Caco-2 (cell line): ENCODE data around the gene NOX5. TPM values are rescaled to one million over a fixed set of nuclear protein-coding genes. Genes with fewer than 3 reads are reported as not detected.

Experiments used
- BruUV-seq: library from RNA; stranded (reverse); fragments of 400-500 nt; replicated peaks from 2 replicates; lab custom pipeline; 2021; lab: Mats Ljungman, UMichigan
- CTCF ChIA-PET: fragments of 300-600 bp; sonication (Branson Sonifier 250); formaldehyde crosslinking; loops from one replicate; lab custom pipeline; 2022; ENCODE audit warnings: antibody characterized with exemption; lab: Charles Lee
- POLR2A ChIA-PET: fragments of 300-600 bp; sonication (Branson Sonifier 250); formaldehyde crosslinking; loops from one replicate; lab custom pipeline; 2022; ENCODE audit warnings: antibody characterized with exemption; lab: Charles Lee
- DNase-seq, 2 experiments: peaks; one replicate each; pipeline versions ENCODE4 v3.0.0 to v3.0.0-alpha.2; 2020 to 2022
- H3K27me3 ChIP-seq: replicated peaks from 2 replicates; pipeline ENCODE4 v1.6.0; 2011; ENCODE audit warnings: low read length; ENCODE audit not compliant: control insufficient read depth, insufficient read depth
- H3K36me3 ChIP-seq: 2 replicates; pipeline ENCODE4 v1.5.1; 2011; ENCODE audit warnings: low read length; ENCODE audit not compliant: control insufficient read depth, insufficient read depth
- H3K4me1 ChIP-seq: fragments of 250-450 bp; sonication (Bioruptor Pico); 2 replicates; pipeline ENCODE4 v1.5.1; 2020; ENCODE audit warnings: mild to moderate bottlenecking
- H3K4me3 ChIP-seq: 2 replicates; pipeline ENCODE4 v1.5.1; 2011; ENCODE audit warnings: low read depth, mild to moderate bottlenecking, control low read depth, low read length
- H3K9me3 ChIP-seq: fragments of 250-450 bp; sonication (Bioruptor Pico); 2 replicates; pipeline ENCODE4 v1.5.1; 2020; ENCODE audit warnings: mild to moderate bottlenecking, moderate library complexity
- H3K27ac Mint-ChIP-seq: one replicate; pipeline ENCODE4 v1.8.0; 2022; ENCODE audit warnings: mixed read lengths; ENCODE audit not compliant: unreplicated experiment
- H3K27me3 Mint-ChIP-seq: one replicate; pipeline ENCODE4 v1.8.0; 2022; ENCODE audit warnings: mixed read lengths; ENCODE audit not compliant: insufficient read depth, unreplicated experiment
- H3K36me3 Mint-ChIP-seq: one replicate; pipeline ENCODE4 v1.8.0; 2022; ENCODE audit warnings: mild to moderate bottlenecking, mixed read lengths; ENCODE audit not compliant: insufficient read depth, unreplicated experiment
- H3K4me1 Mint-ChIP-seq: one replicate; pipeline ENCODE4 v1.8.0; 2022; ENCODE audit warnings: low read depth, mixed read lengths; ENCODE audit not compliant: unreplicated experiment
- H3K4me3 Mint-ChIP-seq: one replicate; pipeline ENCODE4 v1.8.0; 2022; ENCODE audit warnings: mild to moderate bottlenecking, moderate library complexity, mixed read lengths; ENCODE audit not compliant: unreplicated experiment
- H3K9me3 Mint-ChIP-seq: one replicate; pipeline ENCODE4 v1.8.0; 2022; ENCODE audit warnings: mixed read lengths; ENCODE audit not compliant: unreplicated experiment
- CTCF ChIP-seq, 2 experiments: fragments of 200-600 bp in 1 of 2; IDR thresholded peaks; 1 replicate in 1 of 2; 2 replicates in 1 of 2; pipeline versions ENCODE4 v1.5.1 to v1.8.0; 2011 to 2022; ENCODE audit warnings: antibody characterized with exemption in 1 of 2, control low read depth in 1 of 2, inconsistent platforms in 1 of 2, low read depth in 1 of 2, low read length in 1 of 2, mild to moderate bottlenecking in 1 of 2, moderate library complexity in 1 of 2; ENCODE audit not compliant: insufficient read depth in 1 of 2, severe bottlenecking in 1 of 2, unreplicated experiment in 1 of 2
- intact Hi-C: fragments of 100-400 bp; cut with micrococcal nuclease; formaldehyde crosslinking; loops from one replicate; pipeline ENCODE4 v1.10.0; 2022; ENCODE audit not compliant: unreplicated experiment
- total RNA-seq: library from RNA; stranded (reverse); gene quantifications from 2 replicates; pipeline ENCODE4 v1.2.3, GENCODE V29; 2022

Gene NOX5
- total RNA-seq, 1 experiment from 2014 or later: 0.05 TPM

- Histone ChIP-seq H3K4me3 (no peak overlapping the region), H3K27me3 (no peaks in the 10 kb centered on the region), H3K36me3 (no peaks in the 10 kb centered on the region), H3K9me3 (no peaks in the 10 kb centered on the region), H3K4me1 (no peaks in the 10 kb centered on the region)
- Mint-ChIP-seq H3K27ac (no peak overlapping the region), H3K27me3 (no peaks in the 10 kb centered on the region), H3K4me3 (no peak overlapping the region), H3K9me3 (no peaks in the 10 kb centered on the region), H3K4me1 (no peaks in the 10 kb centered on the region), H3K36me3 (no peaks in the 10 kb centered on the region)
- intact Hi-C loops: no loop called here
- CTCF ChIA-PET: no interaction called here
- POLR2A ChIA-PET: no interaction called here
- BruUV-seq: no TSS peak
- no peak for DNase-seq
- no peak for TF ChIP-seq CTCF (IDR thresholded peaks at IDR 0.05; ENCODE audit: insufficient read depth in 1 of 2, low read depth in 1 of 2, low read length in 1 of 2, severe bottlenecking in 1 of 2, unreplicated experiment in 1 of 2)
Measured at GRCh38 chr15:69038508-69038907, 24.0 kb downstream of the NOX5 start.

GRCh38 chr15:69039516-69040225 is 25.2 kb downstream of the NOX5 start:
- intact Hi-C loops: no loop called here
- Mint-ChIP-seq H3K4me1 (no peaks in the 10 kb centered on the region), H3K4me3 (no peak overlapping the region), H3K9me3 (no peaks in the 10 kb centered on the region), H3K36me3 (no peaks in the 10 kb centered on the region), H3K27ac (no peak overlapping the region), H3K27me3 (no peaks in the 10 kb centered on the region)
- POLR2A ChIA-PET: no interaction called here
- Histone ChIP-seq H3K9me3 (no peaks in the 10 kb centered on the region), H3K4me1 (no peaks in the 10 kb centered on the region), H3K4me3 (no peak overlapping the region), H3K36me3 (no peaks in the 10 kb centered on the region), H3K27me3 (no peaks in the 10 kb centered on the region)
- no peak for TF ChIP-seq CTCF (IDR thresholded peaks at IDR 0.05; ENCODE audit: insufficient read depth in 1 of 2, low read depth in 1 of 2, low read length in 1 of 2, severe bottlenecking in 1 of 2, unreplicated experiment in 1 of 2)
- no peak for DNase-seq
- no TSS peak for BruUV-seq
- CTCF ChIA-PET: interaction anchor here (1.5 kb wide), 1 partner anchor 8 kb away, joined by 3 read pairs; no protein-coding TSS in a partner anchor

- Mint-ChIP-seq H3K9me3 (no peaks in the 10 kb centered on the region), H3K4me3 (no peak overlapping the region), H3K36me3 (no peaks in the 10 kb centered on the region), H3K4me1 (no peaks in the 10 kb centered on the region), H3K27ac (no peak overlapping the region), H3K27me3 (no peaks in the 10 kb centered on the region)
- CTCF ChIA-PET: no interaction called here
- Histone ChIP-seq H3K4me3 (no peak overlapping the region), H3K27me3 (no peaks in the 10 kb centered on the region), H3K36me3 (no peaks in the 10 kb centered on the region), H3K4me1 (no peaks in the 10 kb centered on the region), H3K9me3 (no peaks in the 10 kb centered on the region)
- no peak for DNase-seq
- TF ChIP-seq CTCF (IDR thresholded peaks at IDR 0.05; ENCODE audit: insufficient read depth in 1 of 2, low read depth in 1 of 2, low read length in 1 of 2, severe bottlenecking in 1 of 2, unreplicated experiment in 1 of 2): no peak
- no TSS peak for BruUV-seq
- POLR2A ChIA-PET: no interaction called here
- intact Hi-C loops: no loop called here
Measured at GRCh38 chr15:69042531-69042930, 28.0 kb downstream of the NOX5 start.
